Activated naive CD8-positive, alpha-beta T cell treated with anti-CD3 and anti-CD28 coated beads for 36 hours (primary cell): ENCODE measurements around the gene SLC29A2. TPM values are rescaled to one million over a fixed set of nuclear protein-coding genes. Genes with fewer than 3 reads are reported as not detected.
"Not testable (repeated sequence)": the region's sequence is repeated elsewhere in the genome, so short reads cannot be mapped to it uniquely, and the experiment has no call there.

Experiments
- DNase-seq: peaks from one replicate; pipeline ENCODE4 v3.0.0; 2021
- H3K27ac Mint-ChIP-seq: one replicate; pipeline ENCODE4 v1.8.0; 2022; ENCODE audit warnings: mild to moderate bottlenecking, moderate library complexity, mixed read lengths
- H3K27me3 Mint-ChIP-seq: one replicate; pipeline ENCODE4 v1.8.0; 2022; ENCODE audit warnings: mild to moderate bottlenecking, mixed read lengths
- H3K36me3 Mint-ChIP-seq: one replicate; pipeline ENCODE4 v1.8.0; 2021; ENCODE audit warnings: mild to moderate bottlenecking, mixed read lengths
- H3K4me1 Mint-ChIP-seq: one replicate; pipeline ENCODE4 v1.8.0; 2021; ENCODE audit warnings: mixed read lengths
- H3K4me3 Mint-ChIP-seq: one replicate; pipeline ENCODE4 v1.8.0; 2022; ENCODE audit warnings: mild to moderate bottlenecking, moderate library complexity, mixed read lengths
- H3K9me3 Mint-ChIP-seq: one replicate; pipeline ENCODE4 v1.8.0; 2022; ENCODE audit warnings: mixed read lengths
- total RNA-seq, 2 experiments: library from RNA; stranded (reverse); gene quantifications; one replicate each; pipeline ENCODE4 v1.2.3, GENCODE V29; 2021

Gene SLC29A2
- total RNA-seq, 2 experiments from 2014 or later: 8.1 to 9.0 TPM

DNA sequence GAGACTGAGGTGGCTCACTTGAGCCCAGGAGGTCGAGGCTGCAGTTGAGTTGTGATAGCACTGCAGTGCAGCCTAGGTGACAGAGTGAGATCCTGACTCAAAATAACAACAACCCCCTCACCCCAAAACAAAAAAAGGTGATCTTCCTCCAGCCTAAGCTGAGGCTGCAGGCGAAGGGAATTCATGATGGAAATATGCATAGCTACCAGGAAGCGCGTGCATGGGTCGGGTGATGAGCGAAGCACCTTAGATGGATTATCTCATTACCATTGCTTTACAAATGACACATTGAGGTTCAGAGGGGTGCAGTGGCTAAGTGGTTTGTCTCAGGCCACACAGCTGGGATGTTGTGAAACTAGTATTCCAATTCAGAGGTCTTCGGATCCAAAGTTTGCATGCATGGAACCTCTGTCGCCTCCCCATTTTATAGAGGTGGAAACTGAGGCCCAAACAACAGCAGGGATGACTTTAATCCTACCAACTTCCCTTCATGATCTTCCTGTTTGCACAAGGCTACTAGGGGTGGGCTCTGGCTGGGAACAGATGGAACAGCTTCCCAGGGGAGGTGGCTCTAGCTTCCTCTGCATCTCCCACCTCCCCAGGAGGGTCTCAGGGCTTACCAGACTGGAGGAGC, 4.6 kb downstream of the SLC29A2 start:
- DNase-seq: no peak
- Mint-ChIP-seq H3K27me3 (no peaks in the 10 kb centered on the region), H3K9me3 (no peaks in the 10 kb centered on the region), H3K36me3 (peaks cover 6% of the 10 kb centered on the region), H3K4me3 (no peak overlapping the region), H3K4me1 (peaks cover 9% of the 10 kb centered on the region), H3K27ac (no peak overlapping the region)

- Mint-ChIP-seq H3K27ac (no peak overlapping the region), H3K4me3 (no peak overlapping the region), H3K9me3 (no peaks in the 10 kb centered on the region), H3K27me3 (no peaks in the 10 kb centered on the region), H3K4me1 (peaks cover 9% of the 10 kb centered on the region), H3K36me3 (peaks cover 6% of the 10 kb centered on the region)
- no peak for DNase-seq
Observed at GRCh38 chr11:66365711-66366619, 5.6 kb downstream of the SLC29A2 start.

DNA sequence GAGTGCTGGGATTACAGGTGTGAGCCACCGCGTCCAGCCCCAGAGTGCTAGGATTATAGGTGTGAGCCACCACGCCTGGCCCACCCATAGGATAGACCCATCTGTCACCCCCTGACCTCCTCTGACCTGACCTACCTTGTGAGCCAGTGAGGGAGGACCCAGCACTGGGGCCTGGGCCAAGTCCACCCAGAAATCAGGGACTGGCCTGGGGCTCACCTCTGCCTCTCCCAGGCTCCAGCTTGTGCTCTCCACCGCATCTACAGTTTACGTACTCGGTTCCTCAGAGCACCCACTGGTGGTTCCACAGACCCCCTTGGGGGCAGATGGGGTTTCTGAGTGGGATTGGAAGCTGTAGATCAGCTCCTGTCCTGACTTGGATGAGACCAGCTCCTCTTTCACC, 6.4 kb downstream of the SLC29A2 start:
- no peak overlapping the region for H3K4me3 Mint-ChIP-seq
- no peak overlapping the region for H3K27ac Mint-ChIP-seq
- no peaks in the 10 kb centered on the region for H3K27me3 Mint-ChIP-seq
- no peaks in the 10 kb centered on the region for H3K9me3 Mint-ChIP-seq
- H3K36me3 Mint-ChIP-seq: peaks cover 6% of the 10 kb centered on the region
- DNase-seq: no peak
- peaks cover 6% of the 10 kb centered on the region for H3K4me1 Mint-ChIP-seq

- peaks cover 2% of the 10 kb centered on the region for H3K4me1 Mint-ChIP-seq
- H3K4me3 Mint-ChIP-seq: no peak overlapping the region
- no peak overlapping the region for H3K27ac Mint-ChIP-seq
- H3K9me3 Mint-ChIP-seq: no peaks in the 10 kb centered on the region
- peaks cover 6% of the 10 kb centered on the region for H3K36me3 Mint-ChIP-seq
- DNase-seq: peak; percentile 71
- H3K27me3 Mint-ChIP-seq: no peaks in the 10 kb centered on the region
Observed at GRCh38 chr11:66363805-66364535, 7.6 kb downstream of the SLC29A2 start.

- Mint-ChIP-seq H3K36me3 (peaks cover 6% of the 10 kb centered on the region), H3K9me3 (no peaks in the 10 kb centered on the region), H3K4me3 (no peak overlapping the region), H3K4me1 (peaks cover 2% of the 10 kb centered on the region), H3K27me3 (no peaks in the 10 kb centered on the region), H3K27ac (no peak overlapping the region)
- no peak for DNase-seq
Observed at GRCh38 chr11:66363187-66363601, 8.4 kb downstream of the SLC29A2 start.

- no peaks in the 10 kb centered on the region for H3K27me3 Mint-ChIP-seq
- H3K36me3 Mint-ChIP-seq: peaks cover 2% of the 10 kb centered on the region
- peaks cover 2% of the 10 kb centered on the region for H3K4me1 Mint-ChIP-seq
- H3K27ac Mint-ChIP-seq: no peak overlapping the region
- H3K4me3 Mint-ChIP-seq: no peak overlapping the region
- no peaks in the 10 kb centered on the region for H3K9me3 Mint-ChIP-seq
- no peak for DNase-seq
Observed at GRCh38 chr11:66362481-66363147, 8.9 kb downstream of the SLC29A2 start.

- peaks cover 2% of the 10 kb centered on the region for H3K4me1 Mint-ChIP-seq
- peaks cover 2% of the 10 kb centered on the region for H3K36me3 Mint-ChIP-seq
- no peaks in the 10 kb centered on the region for H3K9me3 Mint-ChIP-seq
- DNase-seq: no peak
- H3K4me3 Mint-ChIP-seq: no peak overlapping the region
- no peaks in the 10 kb centered on the region for H3K27me3 Mint-ChIP-seq
- H3K27ac Mint-ChIP-seq: peak overlapping the region; percentile 58
Observed at GRCh38 chr11:66361502-66361941, 10.0 kb downstream of the SLC29A2 start.

- no peak for DNase-seq
- H3K36me3 Mint-ChIP-seq: peaks cover 2% of the 10 kb centered on the region
- H3K4me3 Mint-ChIP-seq: no peak overlapping the region
- no peaks in the 10 kb centered on the region for H3K27me3 Mint-ChIP-seq
- H3K9me3 Mint-ChIP-seq: no peaks in the 10 kb centered on the region
- peaks cover 2% of the 10 kb centered on the region for H3K4me1 Mint-ChIP-seq
- H3K27ac Mint-ChIP-seq: no peak overlapping the region
Observed at GRCh38 chr11:66360406-66361073, 11.0 kb downstream of the SLC29A2 start.

GRCh38 chr11:66359662-66360087, 11.9 kb downstream of the SLC29A2 start:
- H3K36me3 Mint-ChIP-seq: peaks cover 2% of the 10 kb centered on the region
- H3K4me3 Mint-ChIP-seq: no peak overlapping the region
- peaks cover 2% of the 10 kb centered on the region for H3K4me1 Mint-ChIP-seq
- H3K9me3 Mint-ChIP-seq: no peaks in the 10 kb centered on the region
- peak overlapping the region; percentile 38 for H3K27ac Mint-ChIP-seq
- no peak for DNase-seq
- H3K27me3 Mint-ChIP-seq: no peaks in the 10 kb centered on the region

GRCh38 chr11:66350560-66351235, 20.9 kb downstream of the SLC29A2 start:
- not testable (repeated sequence) for H3K27ac Mint-ChIP-seq, H3K4me3 Mint-ChIP-seq, H3K9me3 Mint-ChIP-seq, H3K27me3 Mint-ChIP-seq, DNase-seq, H3K36me3 Mint-ChIP-seq
- peaks cover 16% of the 10 kb centered on the region for H3K4me1 Mint-ChIP-seq

DNA sequence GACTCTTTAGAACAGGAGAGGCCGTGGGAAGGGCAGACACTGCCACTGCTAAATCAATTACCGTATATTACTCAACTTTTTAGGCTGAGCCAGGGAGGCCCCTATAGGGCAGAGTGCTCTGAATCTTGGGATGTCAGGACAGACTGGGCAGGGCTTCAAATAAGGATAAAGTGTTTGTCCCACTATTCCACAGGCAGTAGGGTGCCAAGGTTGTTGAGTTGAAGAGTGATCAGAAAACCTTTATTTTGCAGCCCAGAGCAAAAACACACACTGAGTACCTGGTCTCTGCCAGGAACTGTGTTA, 22.5 kb downstream of the SLC29A2 start:
- no peak for DNase-seq

GRCh38 chr11:66347425-66348276, 23.9 kb downstream of the SLC29A2 start, which contains the start of gene B4GAT1:
Gene B4GAT1, minus strand, starts transcription at chr11:66347629. Its CDS starts 84 bp downstream, at chr11:66347545.
- H3K27ac Mint-ChIP-seq: peak within 1 kb of the TSS; percentile 94
- H3K27me3 Mint-ChIP-seq: peaks cover 7% of the 10 kb centered on the region
- peaks cover 36% of the 10 kb centered on the region for H3K4me1 Mint-ChIP-seq
- peaks cover 6% of the 10 kb centered on the region for H3K36me3 Mint-ChIP-seq
- DNase-seq: peak; percentile 87
- H3K9me3 Mint-ChIP-seq: peaks cover 2% of the 10 kb centered on the region
- peak within 1 kb of the TSS; percentile 93 for H3K4me3 Mint-ChIP-seq

More for the DNA sequence above, 22.5 kb downstream of the SLC29A2 start:
- Mint-ChIP-seq H3K27ac (no peak overlapping the region), H3K4me3 (peak overlapping the region; percentile 84), H3K4me1 (peaks cover 23% of the 10 kb centered on the region), H3K36me3 (peaks cover 7% of the 10 kb centered on the region), H3K9me3 (peaks cover 2% of the 10 kb centered on the region), H3K27me3 (peaks cover 7% of the 10 kb centered on the region)
